Measurements from ENCODE around the gene TAF6.

The TAF6 gene

GRCh38 chr7:100064162-100064561 lies 55.0 kb downstream of the TAF6 start:
- DNase-seq = no peak

- no peak for DNase-seq
Measured at GRCh38 chr7:100063376-100063775, 55.8 kb downstream of the TAF6 start.

- DNase-seq = no peak
Measured at GRCh38 chr7:100061518-100062193, 57.5 kb downstream of the TAF6 start.

- no peak for DNase-seq
Measured at GRCh38 chr7:100059251-100059739, 59.9 kb downstream of the TAF6 start.
